ENCODE measurements around the gene ZSCAN4.

ZSCAN4 gene, protein sequence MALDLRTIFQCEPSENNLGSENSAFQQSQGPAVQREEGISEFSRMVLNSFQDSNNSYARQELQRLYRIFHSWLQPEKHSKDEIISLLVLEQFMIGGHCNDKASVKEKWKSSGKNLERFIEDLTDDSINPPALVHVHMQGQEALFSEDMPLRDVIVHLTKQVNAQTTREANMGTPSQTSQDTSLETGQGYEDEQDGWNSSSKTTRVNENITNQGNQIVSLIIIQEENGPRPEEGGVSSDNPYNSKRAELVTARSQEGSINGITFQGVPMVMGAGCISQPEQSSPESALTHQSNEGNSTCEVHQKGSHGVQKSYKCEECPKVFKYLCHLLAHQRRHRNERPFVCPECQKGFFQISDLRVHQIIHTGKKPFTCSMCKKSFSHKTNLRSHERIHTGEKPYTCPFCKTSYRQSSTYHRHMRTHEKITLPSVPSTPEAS

DNA sequence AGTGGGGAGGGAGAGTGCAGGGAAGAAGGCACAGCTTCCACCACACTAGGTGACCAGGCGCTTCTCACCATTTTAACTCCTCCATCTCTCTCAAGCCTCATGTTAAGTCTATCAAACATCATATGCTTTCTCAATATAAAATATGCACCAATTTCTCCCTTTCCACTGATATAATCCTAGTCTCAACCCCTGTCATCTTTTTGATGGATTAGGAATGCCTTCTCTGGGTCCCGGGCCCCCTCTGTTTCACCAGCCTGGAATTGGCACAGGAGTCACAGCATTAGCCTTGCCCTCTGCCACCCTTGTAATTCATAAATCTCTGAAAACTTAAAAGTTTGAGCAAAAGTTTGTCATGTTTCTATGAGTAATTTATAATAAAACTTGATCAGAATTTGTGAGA, at the start of gene ZSCAN4:
Gene ZSCAN4 (plus strand): TSS at position 301 of the 400 bp plus-strand sequence. CDS start 7,211 bp downstream, outside the sequence.
- in situ Hi-C loops (cut with MboI; ENCODE audit: low sequenced_read_pairs) = no loop called here

DNA sequence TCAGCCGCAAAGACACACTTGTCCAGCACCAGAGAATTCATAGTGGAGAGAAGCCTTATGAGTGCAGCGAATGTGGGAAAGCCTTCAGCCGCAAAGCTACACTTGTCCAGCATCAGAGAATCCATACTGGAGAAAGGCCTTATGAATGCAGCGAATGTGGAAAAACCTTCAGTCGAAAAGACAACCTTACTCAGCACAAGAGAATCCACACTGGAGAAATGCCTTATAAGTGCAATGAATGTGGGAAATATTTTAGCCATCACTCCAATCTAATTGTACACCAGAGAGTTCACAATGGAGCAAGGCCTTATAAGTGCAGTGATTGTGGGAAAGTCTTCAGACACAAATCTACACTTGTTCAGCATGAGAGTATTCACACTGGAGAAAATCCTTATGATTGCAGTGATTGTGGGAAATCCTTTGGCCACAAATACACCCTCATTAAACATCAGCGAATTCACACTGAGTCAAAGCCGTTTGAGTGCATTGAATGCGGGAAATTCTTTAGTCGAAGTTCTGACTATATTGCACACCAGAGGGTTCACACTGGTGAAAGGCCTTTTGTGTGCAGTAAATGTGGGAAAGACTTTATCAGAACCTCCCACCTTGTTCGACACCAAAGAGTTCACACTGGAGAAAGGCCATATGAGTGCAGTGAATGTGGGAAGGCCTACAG, 47.9 kb upstream of the ZSCAN4 start:
- in situ Hi-C loops (cut with MboI; ENCODE audit: low sequenced_read_pairs) = no loop called here

DNA sequence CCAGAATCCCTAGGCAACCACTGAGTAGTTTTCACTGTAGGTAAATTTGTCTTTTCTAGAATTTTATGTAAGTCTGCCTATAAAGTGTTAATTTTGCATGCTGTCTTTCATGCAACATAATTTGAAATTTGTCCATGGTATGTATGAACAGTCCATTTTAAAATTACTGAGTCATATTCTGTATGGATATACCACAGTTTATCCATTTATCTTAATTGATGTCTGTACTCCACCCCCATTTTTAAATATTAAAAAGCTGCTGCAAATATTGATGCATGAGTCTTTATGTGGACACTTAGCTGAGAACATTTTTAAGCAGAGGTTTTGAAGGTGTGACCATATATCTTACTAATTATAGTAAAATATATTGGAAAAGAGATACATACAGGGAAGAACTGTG, 45.6 kb upstream of the ZSCAN4 start:
- in situ Hi-C loops (cut with MboI; ENCODE audit: low sequenced_read_pairs) = no loop called here

DNA sequence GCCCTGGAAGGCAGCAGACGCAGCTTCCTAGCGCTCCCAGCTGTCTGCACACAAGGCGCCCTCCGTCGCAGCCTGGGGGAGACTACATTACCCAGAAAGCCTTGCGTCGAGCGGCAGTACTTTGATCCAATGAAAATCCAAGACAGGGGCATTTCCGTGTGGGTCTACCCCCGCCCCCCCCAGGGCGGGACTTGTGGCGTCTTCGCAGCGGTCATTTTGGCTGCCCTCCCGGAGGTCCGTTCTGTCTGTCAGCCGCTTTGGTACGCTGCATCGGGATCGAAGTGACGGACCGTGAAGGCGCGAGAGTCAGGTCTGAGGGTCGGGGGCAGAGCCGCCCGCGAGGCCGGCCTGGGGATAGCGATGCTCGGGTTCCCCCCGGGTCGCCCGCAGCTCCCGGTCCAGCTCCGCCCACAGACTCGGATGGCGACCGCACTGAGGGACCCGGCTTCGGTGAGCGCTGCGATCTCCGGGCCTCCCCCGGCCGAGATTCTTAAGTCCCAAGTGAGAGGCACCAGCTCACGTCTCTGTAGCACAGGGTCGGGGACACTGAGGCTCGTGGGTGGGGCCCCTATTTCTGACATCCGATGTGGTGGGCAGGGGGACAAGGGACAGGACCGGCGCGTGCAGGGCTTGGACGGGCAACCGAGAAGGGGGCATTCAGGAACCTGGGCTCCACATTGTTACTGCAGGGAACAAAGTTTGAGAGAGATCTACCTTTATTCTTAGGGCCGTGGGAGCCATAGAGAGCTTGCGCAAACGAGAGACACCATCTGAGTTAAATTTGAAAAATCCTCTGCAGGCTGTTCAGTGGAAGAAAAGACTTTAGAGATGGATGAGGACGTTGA, 35.5 kb upstream of the ZSCAN4 start, which contains the start of gene ZNF211:
Gene ZNF211 (plus strand): TSS at position 182 of the 845 bp plus-strand sequence. CDS start 179 bp downstream, at position 361.
- in situ Hi-C loops (cut with MboI; ENCODE audit: low sequenced_read_pairs) = no loop called here

DNA sequence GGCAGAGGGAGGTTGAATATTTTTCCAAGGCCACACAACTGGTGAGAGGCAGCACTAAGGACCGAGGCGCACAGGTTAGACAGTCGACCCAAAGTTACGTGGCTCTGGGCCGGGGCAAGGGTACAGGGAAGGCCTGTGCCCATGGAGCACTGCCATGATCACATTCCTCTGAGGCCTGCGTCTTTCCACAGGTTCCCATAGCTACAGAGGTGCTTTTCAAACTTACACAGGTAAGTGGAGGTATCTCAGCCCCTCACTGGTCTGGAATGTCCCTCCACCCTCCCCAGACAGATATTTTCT, 35.0 kb upstream of the ZSCAN4 start:
- in situ Hi-C loops (cut with MboI; ENCODE audit: low sequenced_read_pairs) = no loop called here

DNA sequence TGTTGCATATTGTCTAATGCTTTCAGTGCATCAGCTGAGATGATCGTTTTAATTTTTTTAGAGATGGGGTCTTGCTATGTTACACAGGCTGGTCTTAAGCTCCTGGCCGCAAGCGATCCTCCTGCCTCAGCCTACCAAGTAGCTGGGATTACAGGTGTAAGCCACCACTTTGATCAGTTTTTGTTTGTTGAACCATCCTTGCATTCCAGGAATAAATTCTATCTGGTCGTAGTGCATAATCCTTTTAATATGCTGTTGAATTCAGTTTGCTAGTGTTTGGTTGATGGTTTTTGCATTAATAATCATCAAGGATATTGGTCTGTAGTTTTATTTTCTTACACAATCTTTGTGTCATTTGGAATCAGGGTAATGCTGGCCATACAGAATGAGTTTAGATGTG, 31.4 kb upstream of the ZSCAN4 start:
- in situ Hi-C loops (cut with MboI; ENCODE audit: low sequenced_read_pairs) = no loop called here

DNA sequence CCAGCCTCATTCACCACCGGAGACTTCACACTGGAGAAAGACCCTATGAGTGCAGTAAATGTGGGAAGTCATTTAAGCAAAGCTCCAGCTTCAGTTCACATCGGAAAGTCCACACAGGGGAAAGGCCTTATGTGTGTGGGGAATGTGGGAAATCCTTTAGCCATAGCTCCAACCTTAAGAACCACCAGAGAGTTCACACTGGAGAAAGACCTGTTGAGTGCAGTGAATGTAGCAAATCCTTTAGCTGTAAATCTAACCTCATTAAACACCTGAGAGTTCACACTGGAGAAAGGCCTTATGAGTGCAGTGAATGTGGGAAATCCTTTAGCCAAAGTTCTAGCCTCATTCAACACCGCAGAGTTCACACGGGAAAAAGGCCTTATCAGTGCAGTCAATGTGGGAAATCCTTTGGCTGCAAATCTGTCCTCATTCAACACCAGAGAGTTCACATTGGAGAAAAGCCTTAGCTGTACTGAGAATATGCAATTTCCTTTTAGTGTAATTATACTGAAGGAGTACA, 27.0 kb upstream of the ZSCAN4 start:
- in situ Hi-C loops (cut with MboI; ENCODE audit: low sequenced_read_pairs) = no loop called here

DNA sequence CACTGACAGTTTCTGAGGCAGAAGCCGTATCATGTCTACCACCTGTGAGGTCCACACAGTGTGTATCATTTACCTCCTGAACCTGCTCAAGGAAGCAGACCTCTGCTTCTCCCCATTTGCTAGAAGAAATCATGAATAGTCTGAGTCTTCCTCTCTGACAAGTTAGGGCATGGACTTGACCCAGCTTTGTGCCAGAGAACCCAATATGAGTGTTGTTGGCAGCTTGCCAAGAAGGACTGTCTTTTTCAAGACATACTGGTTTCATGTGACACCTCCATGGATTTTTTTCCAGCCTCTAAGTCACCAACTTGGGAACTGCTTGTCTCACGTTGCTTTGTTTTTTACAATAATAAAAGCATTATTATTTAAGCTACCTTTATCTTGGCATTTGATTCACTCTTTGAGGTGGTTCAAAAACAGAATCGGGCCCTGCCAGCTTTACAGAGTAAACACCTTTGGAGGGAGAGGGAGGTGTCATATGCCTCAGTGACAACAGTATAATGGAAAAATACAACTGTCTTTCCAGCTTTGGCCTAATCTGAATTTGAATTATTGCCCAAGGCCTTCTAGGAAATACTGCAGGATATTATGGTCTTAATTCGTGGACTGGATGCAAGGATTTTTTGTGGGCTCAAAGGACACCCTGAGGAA, 26.2 kb upstream of the ZSCAN4 start:
- in situ Hi-C loops (cut with MboI; ENCODE audit: low sequenced_read_pairs) = no loop called here

DNA sequence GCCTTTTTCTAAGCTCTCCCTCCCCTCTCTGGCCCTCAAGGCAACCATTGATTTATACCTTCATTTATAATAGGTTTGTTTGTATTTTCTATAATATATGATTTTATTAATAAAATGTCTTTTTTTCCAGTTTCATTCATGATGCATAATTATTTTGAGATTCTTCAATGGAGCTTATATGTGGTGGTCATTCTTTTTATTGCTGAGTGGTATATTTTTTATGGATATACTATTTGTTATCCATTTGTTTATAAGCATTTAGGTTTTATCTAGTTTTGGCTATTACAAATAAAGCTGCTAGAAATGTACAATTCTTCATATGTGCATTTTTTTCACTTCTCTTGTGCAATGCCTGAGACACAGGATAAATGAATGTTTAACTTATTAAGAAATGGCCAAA, 25.0 kb upstream of the ZSCAN4 start:
- in situ Hi-C loops (cut with MboI; ENCODE audit: low sequenced_read_pairs) = no loop called here

DNA sequence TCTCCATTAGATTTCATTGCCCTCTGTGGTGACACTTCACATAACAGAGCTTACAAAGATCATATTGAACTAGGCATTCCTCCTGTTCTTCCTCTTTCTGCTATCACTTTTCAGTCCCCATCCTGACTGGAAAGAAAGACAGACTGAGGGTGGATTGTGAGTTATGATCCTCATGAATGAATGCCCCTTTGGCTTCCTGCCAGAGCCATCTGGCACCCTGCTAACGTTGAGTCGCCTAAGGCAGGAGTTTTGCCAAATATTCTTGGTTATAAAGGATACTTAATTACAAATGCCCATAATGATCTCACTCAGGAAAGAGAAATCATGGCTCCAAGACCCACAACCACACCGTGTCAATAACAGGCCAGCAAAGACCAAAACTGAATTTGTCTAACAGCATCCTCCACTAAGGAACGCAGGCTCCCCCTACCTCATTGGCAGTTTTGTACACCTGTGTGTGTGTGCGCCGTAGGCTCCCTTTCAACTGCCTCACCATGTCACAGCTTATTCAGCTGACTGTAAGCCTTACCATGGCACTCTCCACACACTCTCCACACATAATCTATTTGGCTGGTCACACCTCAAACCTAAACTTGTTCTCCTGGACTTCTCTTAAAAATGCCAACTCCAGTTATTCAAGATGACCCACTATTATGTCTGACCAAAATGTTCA, 20.3 kb upstream of the ZSCAN4 start:
- in situ Hi-C loops (cut with MboI; ENCODE audit: low sequenced_read_pairs) = no loop called here

DNA sequence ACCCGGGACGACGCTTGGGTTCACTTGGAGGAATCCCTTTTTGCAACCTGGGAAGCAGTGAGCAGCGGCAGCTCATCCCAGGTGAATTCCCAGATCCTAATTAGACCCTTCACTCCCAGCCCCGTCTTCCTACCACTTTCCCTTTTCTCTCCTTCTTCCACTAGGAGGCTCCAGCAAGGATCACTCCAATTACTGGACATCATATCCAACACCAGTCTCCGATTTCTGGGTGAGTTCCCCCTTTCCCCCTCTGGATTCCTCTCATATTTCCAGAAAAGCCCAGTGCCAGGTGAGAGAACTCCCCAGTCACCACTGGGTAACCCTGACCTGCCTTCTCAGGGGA, 17.1 kb upstream of the ZSCAN4 start:
- in situ Hi-C loops (cut with MboI; ENCODE audit: low sequenced_read_pairs) = no loop called here

DNA sequence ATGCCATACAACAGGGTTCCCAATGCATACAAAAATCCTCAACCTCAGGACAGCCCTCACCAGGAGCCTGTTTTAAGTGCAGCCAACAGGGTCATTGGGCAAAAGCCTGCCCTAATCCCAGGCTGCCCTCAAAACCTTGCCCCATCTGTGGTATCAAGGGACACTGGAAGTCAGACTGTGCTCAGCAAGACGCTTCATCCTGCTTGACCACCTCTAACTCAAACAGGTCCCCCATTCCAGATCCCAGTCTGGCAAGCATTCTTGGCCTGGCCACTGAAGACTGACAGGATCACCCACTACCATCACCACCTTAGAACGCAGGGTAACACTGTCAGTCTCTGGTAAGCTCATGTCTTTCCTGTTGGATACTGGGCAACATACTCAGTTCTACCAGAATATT, 15.0 kb upstream of the ZSCAN4 start:
- in situ Hi-C loops (cut with MboI; ENCODE audit: low sequenced_read_pairs) = no loop called here

DNA sequence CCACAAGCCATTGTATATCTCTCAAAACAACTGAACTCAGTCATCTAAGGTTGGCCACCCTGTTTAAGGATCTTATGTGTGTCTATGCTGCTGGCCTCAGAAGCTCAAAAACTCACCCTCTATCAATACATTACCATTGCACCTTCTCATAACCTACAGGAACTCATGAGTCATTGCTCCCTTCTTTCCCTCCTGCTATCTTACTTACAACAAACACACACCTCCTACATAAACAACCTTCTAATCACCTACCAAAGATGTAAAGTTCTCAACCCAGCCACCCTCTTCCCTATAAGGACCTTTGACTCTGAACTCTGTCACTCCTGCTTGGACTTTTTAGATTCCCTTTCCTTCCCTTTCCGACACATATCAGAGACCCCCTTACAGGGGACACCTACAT, 13.3 kb upstream of the ZSCAN4 start:
- in situ Hi-C loops (cut with MboI; ENCODE audit: low sequenced_read_pairs) = no loop called here

DNA sequence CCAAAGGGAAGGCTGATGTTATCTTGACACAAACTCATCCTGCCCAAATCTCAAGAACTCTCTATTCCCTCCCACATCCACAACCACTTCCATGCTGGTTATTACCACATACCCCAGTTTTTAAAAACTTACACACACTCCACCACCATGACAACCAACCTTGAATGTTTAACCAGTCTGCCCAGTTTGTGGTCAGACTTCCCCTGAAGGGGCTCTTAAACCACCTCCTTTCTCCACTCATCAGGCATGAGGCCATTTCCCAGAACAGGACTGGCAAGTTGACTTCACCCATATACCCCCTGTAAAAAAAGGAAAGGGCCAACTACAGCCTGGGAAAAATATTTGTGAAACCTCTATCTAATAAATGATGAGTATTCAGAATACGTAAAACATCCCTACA, 12.4 kb upstream of the ZSCAN4 start:
- in situ Hi-C loops (cut with MboI; ENCODE audit: low sequenced_read_pairs) = no loop called here

DNA sequence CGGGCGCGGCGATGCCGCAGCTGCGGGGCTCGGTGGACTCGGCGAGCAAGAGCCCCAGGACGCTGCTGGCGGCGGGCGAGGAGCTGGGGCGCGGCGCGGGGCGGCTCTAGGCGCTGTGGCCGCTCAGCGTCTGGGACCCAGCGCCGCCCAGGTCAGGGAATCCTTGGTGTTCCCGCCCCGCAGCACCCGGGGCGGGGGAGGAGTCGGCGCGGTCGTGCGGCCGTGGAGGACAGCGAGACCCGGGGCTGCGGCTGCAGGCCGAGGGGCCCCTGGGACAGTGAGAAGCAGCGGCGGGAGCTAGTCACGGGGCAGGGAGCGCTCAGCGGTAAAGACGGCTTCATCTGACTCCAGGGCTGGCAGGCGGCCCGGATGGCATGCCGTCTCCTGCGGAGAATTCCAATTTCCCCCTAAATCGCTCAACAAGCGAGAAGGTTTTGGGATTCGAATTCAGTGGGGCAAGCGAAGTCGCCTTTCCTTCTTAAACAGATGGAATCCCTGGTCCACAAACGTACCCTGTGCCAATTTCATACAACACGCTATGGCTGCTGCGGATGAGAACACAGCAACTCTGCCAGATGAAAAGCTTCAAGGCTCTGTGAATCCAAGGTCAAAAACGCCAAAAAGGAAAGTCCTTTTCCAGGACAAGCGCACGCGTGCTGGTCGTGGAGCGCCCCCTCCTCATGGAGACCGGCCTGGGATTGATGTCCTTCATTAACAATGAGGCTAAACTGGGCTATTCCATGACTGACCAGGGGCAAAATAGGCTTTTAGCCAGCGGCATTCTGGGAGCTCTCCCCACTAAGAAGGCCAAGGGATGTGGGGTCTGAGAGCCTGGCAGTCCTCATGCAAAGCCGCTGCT, 4.2 kb upstream of the ZSCAN4 start:
- in situ Hi-C loops (cut with MboI; ENCODE audit: low sequenced_read_pairs) = no loop called here

DNA sequence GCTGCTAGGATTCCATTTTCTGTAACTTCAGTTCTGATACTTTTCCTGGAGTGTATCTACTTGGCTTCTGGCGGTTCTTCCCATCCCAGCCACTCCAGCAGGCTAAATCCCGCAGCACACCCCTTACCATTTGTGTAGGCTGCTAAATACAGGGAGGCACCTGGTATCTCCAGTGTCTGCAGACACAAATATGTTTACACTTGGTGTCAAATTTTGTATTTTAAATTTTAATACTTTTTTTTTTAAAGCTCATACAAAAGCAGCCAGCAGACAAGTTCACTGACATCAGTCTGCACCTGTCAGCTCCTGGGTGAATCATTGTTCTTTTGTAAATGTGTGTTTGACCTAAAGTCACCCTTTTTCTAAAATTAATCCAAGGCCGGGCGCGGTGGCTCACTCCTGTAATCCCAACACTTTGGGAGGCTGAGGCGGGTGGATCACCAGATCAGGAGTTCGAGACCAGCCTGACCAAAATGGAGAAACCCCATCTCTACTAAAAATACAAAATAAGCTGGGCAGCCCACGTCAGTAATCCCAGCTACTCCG, 3.4 kb upstream of the ZSCAN4 start:
- in situ Hi-C loops (cut with MboI; ENCODE audit: low sequenced_read_pairs) = no loop called here

DNA sequence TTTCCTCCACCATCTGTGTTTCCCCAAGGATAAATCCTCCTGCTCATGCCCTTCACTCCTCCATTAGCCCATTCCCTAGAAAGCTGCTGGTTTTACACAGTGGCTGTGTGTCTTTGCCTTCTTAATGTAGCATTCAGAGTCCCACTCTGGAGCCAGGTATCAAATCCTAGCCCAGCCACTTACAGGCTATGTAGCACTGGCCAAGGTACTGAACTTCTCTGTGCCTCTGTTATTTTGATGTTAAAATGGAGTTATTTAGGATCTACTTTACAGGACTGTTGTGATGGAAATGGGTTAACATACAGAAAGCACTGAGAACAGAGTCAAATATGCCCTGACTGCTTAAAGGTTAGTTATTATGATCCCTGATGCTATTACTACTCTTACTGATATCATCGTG, 1.5 kb upstream of the ZSCAN4 start:
- in situ Hi-C loops (cut with MboI; ENCODE audit: low sequenced_read_pairs) = no loop called here

DNA sequence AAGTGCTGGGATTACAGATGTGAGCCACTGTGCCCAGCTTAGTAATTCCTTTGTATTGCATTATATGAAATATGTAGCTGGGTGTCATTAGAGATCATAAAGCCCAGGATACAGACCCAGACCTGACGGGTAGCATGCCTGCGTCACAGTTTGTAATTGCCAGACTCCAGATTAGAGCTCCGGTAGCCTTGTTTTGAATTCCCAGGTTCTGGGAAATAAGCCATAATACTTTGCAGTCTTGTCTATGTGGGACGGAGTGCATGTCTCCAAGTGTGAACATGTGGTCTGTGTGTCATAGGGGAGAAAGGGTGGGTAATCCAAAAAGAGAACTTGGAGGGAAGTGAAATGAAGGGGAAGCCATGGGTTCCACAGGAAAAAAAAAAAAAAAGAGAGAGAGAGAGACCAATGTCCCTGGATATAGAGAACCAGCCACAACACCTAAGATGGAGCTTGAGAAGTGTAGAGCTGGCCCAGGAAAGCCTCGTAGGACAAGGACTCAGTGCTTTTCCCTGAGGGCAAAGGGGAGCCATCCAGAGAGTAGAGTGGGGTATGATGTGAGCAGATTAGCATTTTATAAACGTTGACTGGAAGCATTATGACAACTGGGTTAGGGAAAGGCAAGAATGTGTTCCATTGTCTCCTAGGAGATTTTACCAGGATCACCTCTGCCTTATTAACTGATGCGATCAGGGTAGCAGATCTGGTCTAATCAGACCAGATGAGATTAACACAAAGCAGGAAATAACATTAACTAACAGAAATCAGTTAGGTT, 2.6 kb downstream of the ZSCAN4 start:
- in situ Hi-C loops (cut with MboI; ENCODE audit: low sequenced_read_pairs) = no loop called here
